WTC11 (cell line): ENCODE measurements around the gene CGNL1.

ENCODE experiments used
- ATF1 ChIP-seq: sonication (generic); formaldehyde crosslinking; IDR thresholded peaks from 2 replicates; pipeline ENCODE4 v1.8.1; 2023; ENCODE audit warnings: mild to moderate bottlenecking, moderate library complexity, missing genetic modification reagents
- NFE2L1 ChIP-seq: sonication (generic); formaldehyde crosslinking; IDR thresholded peaks from 2 replicates; pipeline ENCODE4 v1.8.1; 2023; ENCODE audit warnings: missing genetic modification reagents
- TP53 ChIP-seq: sonication (generic); formaldehyde crosslinking; IDR thresholded peaks from 2 replicates; pipeline ENCODE4 v1.8.1; 2023; ENCODE audit warnings: mild to moderate bottlenecking, missing genetic modification reagents
- ZNF232 ChIP-seq: sonication (generic); formaldehyde crosslinking; IDR thresholded peaks from 2 replicates; pipeline ENCODE4 v1.8.0; 2022; ENCODE audit warnings: mild to moderate bottlenecking, missing genetic modification reagents
- TF ChIP-seq, protein P1 (sequence below): sonication (generic); formaldehyde crosslinking; IDR thresholded peaks from 2 replicates; pipeline ENCODE4 v1.8.1; 2022; ENCODE audit warnings: low read depth, missing genetic modification reagents, borderline replicate concordance
- TF ChIP-seq, protein P2 (sequence below): fragments of 200-600 bp; IDR thresholded peaks from 2 replicates; pipeline ENCODE4 v1.8.0; 2022; ENCODE audit warnings: antibody characterized with exemption
- TF ChIP-seq, protein P3 (sequence below): sonication (generic); formaldehyde crosslinking; IDR thresholded peaks from 2 replicates; pipeline ENCODE4 v1.8.1; 2023; ENCODE audit warnings: mild to moderate bottlenecking, missing genetic modification reagents
- TF ChIP-seq, protein P4 (sequence below): fragments of 250-450 bp; sonication (Bioruptor Pico); IDR thresholded peaks from 2 replicates; pipeline ENCODE4 v1.9.0; 2021; ENCODE audit warnings: mild to moderate bottlenecking, borderline replicate concordance

- TF ChIP-seq, protein P1, sequence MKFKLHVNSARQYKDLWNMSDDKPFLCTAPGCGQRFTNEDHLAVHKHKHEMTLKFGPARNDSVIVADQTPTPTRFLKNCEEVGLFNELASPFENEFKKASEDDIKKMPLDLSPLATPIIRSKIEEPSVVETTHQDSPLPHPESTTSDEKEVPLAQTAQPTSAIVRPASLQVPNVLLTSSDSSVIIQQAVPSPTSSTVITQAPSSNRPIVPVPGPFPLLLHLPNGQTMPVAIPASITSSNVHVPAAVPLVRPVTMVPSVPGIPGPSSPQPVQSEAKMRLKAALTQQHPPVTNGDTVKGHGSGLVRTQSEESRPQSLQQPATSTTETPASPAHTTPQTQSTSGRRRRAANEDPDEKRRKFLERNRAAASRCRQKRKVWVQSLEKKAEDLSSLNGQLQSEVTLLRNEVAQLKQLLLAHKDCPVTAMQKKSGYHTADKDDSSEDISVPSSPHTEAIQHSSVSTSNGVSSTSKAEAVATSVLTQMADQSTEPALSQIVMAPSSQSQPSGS (CRISPR knock-in tag): no peak
- TF ChIP-seq, protein P2, sequence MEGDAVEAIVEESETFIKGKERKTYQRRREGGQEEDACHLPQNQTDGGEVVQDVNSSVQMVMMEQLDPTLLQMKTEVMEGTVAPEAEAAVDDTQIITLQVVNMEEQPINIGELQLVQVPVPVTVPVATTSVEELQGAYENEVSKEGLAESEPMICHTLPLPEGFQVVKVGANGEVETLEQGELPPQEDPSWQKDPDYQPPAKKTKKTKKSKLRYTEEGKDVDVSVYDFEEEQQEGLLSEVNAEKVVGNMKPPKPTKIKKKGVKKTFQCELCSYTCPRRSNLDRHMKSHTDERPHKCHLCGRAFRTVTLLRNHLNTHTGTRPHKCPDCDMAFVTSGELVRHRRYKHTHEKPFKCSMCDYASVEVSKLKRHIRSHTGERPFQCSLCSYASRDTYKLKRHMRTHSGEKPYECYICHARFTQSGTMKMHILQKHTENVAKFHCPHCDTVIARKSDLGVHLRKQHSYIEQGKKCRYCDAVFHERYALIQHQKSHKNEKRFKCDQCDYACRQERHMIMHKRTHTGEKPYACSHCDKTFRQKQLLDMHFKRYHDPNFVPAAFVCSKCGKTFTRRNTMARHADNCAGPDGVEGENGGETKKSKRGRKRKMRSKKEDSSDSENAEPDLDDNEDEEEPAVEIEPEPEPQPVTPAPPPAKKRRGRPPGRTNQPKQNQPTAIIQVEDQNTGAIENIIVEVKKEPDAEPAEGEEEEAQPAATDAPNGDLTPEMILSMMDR: peak; percentile 83
- TF ChIP-seq NFE2L1 (no peak), ZNF232 (CRISPR knock-in tag) (no peak), ATF1 (CRISPR knock-in tag) (no peak), TP53 (no peak)
- TF ChIP-seq, protein P3, sequence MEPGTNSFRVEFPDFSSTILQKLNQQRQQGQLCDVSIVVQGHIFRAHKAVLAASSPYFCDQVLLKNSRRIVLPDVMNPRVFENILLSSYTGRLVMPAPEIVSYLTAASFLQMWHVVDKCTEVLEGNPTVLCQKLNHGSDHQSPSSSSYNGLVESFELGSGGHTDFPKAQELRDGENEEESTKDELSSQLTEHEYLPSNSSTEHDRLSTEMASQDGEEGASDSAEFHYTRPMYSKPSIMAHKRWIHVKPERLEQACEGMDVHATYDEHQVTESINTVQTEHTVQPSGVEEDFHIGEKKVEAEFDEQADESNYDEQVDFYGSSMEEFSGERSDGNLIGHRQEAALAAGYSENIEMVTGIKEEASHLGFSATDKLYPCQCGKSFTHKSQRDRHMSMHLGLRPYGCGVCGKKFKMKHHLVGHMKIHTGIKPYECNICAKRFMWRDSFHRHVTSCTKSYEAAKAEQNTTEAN (CRISPR knock-in tag): no peak
- TF ChIP-seq, protein P4, sequence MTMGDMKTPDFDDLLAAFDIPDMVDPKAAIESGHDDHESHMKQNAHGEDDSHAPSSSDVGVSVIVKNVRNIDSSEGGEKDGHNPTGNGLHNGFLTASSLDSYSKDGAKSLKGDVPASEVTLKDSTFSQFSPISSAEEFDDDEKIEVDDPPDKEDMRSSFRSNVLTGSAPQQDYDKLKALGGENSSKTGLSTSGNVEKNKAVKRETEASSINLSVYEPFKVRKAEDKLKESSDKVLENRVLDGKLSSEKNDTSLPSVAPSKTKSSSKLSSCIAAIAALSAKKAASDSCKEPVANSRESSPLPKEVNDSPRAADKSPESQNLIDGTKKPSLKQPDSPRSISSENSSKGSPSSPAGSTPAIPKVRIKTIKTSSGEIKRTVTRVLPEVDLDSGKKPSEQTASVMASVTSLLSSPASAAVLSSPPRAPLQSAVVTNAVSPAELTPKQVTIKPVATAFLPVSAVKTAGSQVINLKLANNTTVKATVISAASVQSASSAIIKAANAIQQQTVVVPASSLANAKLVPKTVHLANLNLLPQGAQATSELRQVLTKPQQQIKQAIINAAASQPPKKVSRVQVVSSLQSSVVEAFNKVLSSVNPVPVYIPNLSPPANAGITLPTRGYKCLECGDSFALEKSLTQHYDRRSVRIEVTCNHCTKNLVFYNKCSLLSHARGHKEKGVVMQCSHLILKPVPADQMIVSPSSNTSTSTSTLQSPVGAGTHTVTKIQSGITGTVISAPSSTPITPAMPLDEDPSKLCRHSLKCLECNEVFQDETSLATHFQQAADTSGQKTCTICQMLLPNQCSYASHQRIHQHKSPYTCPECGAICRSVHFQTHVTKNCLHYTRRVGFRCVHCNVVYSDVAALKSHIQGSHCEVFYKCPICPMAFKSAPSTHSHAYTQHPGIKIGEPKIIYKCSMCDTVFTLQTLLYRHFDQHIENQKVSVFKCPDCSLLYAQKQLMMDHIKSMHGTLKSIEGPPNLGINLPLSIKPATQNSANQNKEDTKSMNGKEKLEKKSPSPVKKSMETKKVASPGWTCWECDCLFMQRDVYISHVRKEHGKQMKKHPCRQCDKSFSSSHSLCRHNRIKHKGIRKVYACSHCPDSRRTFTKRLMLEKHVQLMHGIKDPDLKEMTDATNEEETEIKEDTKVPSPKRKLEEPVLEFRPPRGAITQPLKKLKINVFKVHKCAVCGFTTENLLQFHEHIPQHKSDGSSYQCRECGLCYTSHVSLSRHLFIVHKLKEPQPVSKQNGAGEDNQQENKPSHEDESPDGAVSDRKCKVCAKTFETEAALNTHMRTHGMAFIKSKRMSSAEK (CRISPR knock-in tag): no peak
These were observed 35.5 kb upstream of the CGNL1 start for GRCh38 chr15:57340682-57341259.
